Measurements from ENCODE around the gene LEKR1.
"Not testable (repeated sequence)": the region's sequence is repeated elsewhere in the genome, so short reads cannot be mapped to it uniquely, and the experiment has no call there.

Gene LEKR1

DNA sequence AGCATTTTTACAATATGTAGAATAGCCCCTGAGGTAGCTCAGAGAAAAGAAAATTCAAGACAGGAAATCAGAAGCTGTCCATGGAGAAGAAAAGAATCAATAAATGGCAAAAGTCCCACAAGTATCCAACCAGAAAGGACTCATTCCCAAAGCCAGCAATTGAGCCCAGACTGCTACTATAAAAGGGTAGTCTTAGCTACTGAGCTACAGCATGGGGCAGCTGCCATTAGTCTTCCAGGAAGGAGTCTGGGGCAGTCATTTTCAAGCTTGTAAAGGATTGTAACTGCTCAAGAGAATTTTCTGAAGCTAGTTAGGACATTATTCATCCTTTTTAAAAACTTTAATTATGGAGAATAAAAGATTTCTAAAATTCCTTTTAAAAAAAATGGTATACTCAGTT is 10.5 kb downstream of the LEKR1 start:
- DNase-seq (ENCODE audit: low read depth) = no peak

DNA sequence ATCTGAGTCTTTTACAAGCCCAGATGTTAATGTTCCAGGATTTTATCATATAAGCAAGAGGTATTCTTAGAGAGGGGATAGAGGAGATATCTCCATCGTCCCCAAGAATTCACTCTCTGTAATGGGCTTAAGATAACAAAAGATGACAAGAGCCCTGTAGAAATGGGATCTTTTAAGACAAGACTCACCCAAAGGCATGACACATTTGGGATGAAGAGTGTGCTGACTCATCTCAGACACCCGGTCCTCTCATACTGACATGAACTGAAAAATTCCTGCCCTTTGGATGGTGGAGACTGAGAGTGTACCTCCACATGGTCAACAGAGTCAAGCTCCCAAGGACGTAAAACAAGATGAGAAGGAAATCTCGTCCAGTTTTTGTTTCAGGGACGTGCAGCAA is 11.0 kb downstream of the LEKR1 start:
- peak; percentile 88 for DNase-seq (ENCODE audit: low read depth)

DNA sequence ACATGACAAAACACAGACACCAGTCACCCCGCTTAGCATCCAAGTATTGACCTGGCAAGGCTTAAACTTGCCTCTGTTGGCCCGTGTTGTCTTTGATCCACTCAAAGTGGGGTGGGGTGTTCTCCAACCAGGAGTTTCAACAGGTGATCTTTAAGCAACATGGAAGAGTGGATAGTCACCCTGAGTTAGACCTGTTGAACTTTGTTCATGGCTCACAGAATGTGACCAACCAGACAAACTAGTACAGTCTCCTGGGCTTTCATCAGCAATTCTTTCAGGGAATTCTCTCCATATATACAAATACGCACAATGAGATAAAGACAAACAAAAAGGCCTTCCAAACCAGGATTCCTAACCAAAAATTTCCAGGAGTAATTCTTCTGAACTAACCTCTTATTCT is 11.9 kb downstream of the LEKR1 start:
- no peak for DNase-seq (ENCODE audit: low read depth)

DNA sequence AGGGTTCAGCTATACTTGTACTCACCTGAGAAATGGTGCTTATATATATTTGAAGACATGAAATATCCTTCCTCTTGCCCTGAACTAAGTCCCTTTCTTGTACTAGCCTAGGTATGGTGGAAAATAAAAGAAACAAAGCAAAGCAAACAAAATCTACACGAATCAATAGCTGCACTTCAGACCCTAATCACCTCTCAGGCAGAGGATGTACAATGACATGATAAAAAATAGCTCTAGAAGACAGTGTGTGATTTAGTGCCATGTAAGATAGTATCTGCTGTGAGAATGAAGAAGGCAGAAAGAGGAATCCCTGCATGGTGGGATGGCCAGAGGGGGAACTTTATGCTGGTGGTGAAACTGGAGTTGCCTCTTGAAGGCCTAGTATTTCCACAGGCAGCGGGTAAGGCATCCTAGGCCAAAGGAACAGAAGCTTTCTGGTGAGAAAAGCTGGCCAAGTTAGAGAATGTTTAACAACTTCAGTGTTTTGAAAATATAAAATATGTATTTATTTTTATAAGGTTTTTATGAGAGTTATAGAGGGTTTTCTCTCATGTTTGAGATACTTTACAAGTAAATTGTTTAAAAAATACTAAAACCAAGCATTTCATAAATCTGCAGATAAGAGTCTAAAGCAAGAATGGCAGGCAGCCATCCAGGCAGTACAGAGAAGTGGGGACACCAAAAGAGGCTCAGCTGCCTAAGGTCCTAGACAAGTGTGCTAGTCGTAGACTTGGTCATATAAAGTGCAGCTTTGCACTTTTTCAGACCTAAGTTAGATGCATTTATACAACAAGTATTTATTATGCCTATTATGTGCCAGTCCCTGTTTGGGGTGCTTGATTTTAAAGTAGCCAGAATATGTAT is 14.9 kb downstream of the LEKR1 start:
- DNase-seq (ENCODE audit: low read depth) = peak; percentile 36

DNA sequence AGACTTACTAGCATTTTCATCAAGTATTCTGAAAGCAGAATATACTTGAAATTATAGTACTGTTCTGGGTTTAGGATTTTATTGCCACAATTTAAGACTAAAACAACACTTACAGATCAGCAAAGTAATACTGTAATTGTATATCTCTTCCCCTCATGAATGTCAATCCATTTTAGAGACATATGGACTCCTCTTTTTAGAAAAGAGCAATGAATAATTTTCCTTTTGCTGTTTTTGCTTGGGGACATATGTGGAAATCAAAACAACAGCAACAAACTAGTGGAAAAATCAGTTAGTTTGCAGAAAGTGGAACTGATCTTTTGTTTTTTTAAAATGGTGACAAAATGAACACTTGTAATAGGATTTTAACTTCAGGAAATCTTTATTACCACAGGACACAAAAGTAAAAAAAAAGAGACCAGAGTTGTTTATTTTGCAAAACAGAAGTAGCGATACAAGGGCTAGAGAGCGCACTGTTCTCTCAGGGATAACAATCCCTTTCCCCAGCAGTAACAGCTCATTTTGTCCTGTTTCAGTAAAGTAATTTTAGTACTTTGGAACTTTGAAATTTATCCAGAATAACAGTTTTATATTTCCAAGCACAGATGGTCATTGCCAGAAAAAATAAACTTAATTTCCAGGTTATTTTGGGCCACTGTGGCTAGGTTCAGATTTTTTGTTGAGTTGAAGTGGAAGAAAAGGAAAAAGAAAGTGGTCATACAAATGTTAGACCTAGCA is 17.1 kb downstream of the LEKR1 start:
- peak; percentile 20 for DNase-seq (ENCODE audit: low read depth)

DNA sequence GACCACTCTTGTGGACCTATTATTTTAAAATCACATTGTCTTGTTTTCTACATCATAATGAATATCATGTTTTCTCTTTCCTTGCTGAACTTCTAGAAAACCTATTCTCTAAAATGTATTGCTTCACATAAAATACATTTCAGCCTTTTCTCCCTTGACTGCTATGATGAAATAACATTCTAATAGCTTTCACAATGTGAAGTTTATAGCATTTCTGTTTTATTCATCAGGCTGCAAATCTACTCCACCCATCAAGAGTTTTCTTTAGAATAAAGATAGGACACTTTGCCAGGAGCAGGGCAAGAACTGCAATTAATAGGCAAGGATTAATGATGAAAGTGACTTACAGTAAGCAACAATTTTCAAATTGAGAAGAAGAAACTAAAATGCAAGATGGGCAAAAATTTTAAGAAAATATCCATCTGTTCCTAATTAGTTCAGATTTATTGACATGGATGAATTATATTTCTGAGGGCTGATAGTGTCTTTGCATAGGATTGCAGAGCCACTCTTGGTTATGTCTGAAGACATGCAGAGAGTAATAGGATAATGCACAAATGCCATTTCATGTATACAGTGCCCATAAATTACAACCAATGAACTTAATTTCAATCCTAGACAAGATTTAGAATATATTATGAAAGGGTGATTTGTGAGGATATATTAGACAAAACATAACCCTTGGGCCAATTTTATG is 21.7 kb downstream of the LEKR1 start:
- DNase-seq (ENCODE audit: low read depth) = peak; percentile 15

DNA sequence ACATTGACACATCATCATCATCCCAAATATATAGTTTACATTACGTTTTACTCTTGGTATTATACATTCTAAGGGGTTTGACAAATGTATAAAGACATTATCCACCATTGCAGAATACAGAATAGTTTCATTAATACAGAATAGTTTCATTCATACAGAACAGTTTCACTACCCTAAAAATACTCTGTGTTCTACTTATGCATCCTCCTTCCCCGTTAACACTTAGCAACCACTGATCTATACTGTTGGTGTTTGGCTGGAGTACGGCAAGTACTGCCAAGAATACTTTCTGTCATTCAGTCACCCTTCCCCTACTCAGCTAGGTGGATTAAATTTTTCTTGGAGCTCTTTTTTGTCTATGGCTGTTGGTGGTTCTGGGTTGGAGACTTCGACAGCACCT is 33.4 kb downstream of the LEKR1 start:
- DNase-seq (ENCODE audit: low read depth) = no peak

DNA sequence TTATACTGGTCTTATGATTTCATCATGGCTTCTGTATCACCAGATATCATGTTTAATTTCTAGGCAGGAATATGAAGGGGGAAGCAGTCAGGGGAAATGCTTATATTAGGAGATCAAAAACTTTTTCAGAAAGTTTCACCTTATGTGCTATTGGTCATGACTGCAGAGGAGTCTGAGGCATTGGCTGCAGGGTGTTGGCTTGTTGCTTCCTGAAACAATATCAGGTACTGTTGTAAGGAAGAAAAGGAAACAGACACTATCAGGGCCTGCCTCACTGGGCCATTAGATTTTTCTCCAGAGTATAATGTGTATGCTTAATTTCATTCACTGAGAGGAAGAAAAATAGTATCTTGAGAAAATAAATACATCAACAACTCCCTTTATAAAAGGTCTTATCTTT is 34.7 kb downstream of the LEKR1 start:
- DNase-seq (ENCODE audit: low read depth) = no peak

DNA sequence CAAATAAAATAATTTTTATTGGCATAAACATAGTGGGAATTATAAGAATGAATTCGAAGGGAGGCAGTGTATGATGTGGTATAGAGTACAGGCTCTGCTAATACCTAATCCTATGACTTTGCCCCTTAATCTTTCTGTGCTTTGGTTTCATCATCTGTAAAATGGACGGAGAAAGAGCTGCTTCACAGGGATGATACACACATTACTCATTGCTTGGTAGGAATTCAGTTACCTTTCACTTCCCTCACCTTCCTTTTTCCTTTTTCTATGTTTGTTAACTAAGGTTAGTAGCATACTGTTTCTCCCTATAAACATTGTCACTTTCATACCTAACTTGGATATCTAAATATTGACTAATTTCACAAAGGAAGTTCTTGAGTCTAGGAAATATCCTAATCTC is 36.2 kb downstream of the LEKR1 start:
- no peak for DNase-seq (ENCODE audit: low read depth)

DNA sequence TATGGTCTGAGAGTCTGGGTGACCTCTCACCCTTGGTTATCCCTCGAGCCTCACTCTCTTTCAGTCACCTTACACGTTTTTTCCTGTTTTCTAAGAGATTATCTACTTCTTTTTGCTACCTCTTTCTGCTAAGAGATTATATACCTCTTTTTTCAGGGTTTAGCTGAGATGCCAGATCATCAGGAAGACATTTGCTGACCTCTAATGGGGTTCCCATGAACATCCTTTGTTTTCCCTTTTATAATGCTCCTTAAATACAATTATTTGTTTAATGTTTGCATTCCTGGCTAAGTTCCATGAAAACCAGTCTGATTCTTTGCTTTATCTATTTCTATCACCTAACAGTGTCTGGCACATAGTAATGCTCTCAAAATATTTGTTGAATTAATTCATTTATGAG is 39.6 kb downstream of the LEKR1 start:
- peak; percentile 57 for DNase-seq (ENCODE audit: low read depth)

DNA sequence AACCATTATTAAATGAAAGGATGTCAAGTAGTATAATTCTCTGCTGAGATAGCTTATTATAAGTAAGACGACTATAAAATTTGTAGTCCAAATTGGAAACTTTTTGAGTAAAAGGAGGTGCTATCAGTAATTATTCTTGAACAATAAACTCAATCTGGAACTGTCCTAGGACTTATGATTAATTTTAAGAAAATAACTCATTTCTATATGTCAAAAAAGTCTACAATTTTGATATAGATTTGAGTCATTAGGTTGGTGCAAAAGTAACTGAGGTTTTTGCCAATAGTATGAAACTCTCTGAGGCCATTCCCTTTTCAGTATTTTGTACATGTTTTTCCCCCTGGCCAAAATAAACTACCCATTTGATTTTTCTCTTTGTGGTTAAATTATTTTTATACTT is 41.0 kb downstream of the LEKR1 start:
- DNase-seq (ENCODE audit: low read depth) = no peak

DNA sequence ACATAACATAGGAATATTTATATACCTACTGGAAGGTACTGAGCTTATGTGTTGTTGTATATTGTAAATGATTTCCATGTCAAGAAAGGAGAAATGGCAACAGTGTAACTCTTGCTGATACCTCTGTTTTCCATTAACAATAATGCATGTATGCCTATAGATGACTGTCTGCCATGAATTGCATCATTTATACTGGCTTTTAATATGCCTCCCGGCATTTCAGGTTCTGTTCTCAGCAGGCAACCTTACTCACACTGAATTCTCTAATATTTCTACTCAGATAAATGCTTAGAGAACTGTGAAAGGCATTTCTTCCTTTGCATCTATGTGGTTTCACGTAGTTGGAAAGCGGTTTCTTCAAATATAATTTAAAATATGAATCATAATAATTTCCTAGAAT is 41.8 kb downstream of the LEKR1 start:
- no peak for DNase-seq (ENCODE audit: low read depth)

DNA sequence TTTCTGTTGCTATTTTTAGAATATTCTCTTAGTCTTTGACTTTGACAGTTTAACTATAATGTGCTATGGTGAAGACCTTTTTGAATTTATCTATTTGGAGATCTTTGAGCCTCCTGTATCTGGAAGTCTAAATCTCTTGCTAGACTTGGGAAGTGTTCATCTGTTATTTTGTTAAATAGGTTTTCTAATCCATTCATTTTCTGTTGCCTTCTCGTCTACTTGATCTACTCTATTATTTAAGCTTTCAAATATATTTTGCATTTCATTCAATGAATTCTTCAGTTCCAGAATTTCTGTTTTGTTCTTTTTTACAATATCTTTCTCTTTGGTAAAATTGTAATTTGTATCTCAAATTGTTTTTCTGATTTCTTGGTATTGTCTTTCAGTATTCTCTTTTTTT is 47.8 kb downstream of the LEKR1 start:
- no peak for DNase-seq (ENCODE audit: low read depth)

DNA sequence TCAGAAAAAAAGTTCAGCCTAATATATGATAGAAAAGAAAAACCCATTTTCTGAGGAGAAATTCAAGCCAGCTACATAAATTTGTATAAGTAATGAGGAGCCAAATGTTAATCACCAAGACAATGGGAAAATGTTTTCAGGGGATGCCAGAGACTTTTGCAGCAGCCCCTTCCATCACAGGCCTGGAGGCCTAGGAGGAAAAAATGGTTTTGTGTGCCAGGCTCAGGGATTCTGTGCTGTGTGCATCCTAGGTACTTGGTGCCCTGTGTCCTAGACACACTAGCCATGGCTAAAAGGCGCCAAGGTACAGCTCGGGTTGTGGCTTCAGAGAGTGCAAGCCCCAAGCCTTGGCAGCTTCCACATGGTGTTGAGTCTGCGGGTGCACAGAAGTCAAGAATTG is 53.3 kb downstream of the LEKR1 start:
- not testable (repeated sequence) for DNase-seq (ENCODE audit: low read depth)

DNA sequence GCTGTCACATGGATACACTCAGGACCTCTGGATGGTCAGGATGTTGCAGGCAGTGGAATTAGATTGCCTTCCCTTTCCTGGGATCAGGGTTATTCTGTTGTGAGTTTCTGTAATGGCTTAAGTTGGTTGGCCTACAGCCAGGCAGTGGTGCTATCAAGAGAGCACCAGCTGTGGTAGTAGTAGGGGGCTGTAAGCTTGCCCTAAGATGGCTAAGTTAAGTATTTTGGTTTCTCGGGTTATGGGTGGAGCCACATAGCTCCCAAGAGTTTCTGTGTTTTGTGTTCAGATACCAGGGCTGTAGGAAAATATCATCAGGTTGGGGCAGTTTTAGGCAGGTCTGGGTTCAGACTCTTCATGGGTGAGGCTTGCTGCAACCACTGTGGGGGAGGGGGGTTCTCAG is 59.6 kb downstream of the LEKR1 start:
- DNase-seq (ENCODE audit: low read depth) = no peak

DNA sequence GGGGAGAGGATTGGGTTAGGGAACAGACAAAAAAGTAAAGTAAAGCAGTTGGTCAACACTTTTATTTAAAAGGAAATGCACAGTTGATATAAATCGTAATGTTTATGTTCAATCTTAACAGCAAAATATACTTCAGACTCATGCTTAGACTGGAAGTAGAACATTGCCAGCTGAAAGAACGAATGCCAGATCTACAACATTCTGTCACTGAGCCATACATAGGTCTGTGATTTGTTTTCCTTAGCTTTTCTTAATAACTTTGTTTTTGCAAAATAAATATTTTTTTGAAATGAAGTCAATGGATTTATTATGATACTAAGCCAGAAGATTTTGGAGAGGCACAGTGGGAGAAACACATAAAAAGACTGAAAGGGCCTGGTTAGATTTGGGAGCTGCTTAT is 62.0 kb downstream of the LEKR1 start:
- no peak for DNase-seq (ENCODE audit: low read depth)

DNA sequence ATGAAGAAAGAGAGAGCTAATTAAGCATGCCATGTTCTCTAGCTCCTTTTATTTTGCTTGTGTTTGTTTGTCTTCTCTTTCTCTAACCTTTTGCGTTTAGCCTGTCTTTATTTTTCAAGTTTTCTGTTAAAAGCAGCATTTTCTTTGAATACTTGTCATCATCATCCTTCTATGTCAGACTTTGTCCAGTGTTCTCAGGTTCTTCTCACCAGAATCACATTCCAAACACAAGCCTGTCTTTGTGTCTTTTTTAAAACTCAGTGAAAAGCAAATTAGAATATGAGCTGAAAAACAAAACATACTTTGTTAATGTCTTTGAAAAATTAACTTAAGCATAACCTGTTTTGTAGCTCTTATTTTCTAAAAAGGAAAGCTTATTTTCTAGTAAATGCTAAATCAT is 62.4 kb downstream of the LEKR1 start:
- DNase-seq (ENCODE audit: low read depth) = no peak

DNA sequence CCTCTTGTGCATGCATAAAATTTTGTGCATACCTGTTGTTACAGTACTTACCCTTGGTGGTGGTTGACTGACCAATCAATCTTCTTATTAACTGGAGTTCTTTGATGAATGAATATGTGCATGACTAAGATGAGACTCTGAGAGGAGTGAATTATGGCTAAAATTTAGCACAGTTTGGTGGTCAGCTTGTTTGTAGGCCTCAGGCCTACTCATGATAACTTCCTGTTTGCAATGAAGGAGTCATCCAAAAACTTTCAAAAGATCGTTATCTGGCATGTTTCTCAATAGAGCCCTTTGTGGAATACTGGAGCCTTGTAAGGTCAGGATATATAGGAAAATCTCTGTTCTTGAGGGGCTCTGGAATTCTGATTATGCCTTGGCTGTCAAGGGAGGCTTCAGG is 66.5 kb downstream of the LEKR1 start:
- DNase-seq (ENCODE audit: low read depth) = peak; percentile 90

DNA sequence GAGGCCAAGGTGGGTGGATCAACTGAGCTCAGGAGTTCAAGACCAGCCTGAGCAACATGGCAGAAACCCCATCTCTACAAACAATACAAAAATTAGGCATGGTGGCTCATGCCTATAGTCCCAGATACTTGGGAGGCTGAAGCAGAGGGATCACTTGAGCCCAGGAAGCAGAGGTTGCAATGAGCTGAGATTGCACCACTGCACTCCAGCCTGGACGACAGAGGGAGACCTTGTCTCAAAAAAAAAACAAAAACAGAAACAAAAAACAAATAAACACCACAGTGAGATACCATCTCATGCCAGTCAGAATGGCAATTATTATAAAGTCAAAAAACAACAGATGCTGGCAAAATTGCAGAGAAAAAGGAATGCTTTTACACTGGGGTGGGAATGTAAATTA is 69.2 kb downstream of the LEKR1 start:
- not testable (repeated sequence) for DNase-seq (ENCODE audit: low read depth)

DNA sequence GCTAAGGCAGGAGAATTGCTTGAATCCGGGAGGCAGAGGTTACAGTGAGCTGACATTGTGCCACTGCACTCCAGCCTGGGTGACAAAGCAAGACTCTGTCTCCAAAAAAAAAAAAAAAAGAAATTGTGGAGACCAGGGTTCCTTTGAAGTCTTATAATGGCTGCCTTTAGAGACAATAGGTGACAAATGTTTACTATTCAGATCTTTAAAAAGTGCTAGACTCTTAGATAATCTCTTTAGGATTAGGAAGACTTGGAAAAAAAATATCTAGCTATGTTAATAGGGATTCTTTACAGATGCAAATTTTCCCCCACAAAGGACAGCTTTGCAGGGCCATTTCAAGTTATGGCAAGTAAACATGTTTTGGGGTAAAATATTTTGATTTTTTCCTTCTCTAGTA is 71.7 kb downstream of the LEKR1 start:
- DNase-seq (ENCODE audit: low read depth) = not testable (repeated sequence)

DNA sequence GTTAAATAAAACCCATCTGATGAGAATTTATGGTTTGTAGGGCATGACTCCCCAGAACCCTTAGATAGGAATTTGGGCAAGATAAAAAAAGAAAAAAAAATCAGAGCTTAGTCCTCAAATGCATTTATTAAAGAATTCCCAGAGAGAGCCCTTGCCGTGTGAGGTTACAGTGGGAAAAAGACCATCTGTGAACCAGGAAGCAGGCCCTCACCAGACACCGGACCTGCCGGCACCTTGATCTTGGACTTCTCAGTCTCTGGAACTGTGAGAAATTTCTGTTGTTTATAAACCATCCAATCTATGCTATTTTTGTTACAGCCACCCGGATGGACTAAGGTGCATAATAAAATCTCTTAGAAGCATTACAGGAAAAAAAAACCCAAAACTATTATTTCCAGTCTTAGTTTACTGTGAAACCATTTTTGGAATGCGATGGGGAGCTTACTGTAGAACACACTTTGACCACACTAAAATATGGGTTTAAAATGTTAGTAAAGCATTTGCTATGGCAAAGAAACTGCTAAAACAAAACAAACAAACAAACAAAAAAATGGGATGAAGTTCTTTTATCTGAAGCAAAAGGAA is 72.2 kb downstream of the LEKR1 start:
- DNase-seq (ENCODE audit: low read depth) = peak; percentile 57

DNA sequence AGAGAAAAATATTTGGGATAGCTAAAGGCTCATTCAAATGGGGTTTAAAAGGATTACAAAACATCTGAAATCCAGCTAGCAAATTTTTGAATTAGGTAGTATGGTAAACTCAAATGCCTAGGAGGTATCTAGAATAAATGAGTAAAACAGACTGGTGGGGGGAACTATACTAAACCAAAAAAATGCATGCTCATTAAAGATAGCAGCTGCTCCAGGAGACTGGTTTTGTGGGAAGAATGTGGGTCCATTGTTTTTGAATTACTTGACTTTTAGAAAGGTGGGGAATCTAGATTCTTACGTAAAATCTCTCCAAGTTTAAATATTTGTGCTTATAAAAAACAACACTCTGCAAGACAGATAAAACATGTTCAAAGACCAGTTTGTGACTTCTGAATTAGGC is 73.8 kb downstream of the LEKR1 start:
- DNase-seq (ENCODE audit: low read depth) = peak; percentile 73

DNA sequence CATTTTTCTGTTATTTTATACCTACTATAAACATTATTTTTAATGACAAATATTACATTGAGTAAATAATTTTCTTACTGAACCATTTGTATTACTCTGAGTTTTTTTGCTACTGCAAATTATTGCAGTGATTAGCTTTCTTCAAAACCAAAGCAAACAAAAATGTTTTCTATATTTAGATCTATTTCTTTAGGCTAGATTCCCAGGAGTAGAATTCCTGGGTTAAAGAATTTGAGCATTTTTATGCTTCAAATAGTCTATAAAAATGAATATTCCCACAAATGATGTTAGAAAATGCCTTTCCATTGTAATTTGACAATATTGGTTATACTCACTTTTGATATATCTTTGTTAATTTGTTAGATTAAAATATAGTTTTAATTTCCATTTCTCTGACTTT is 76.8 kb downstream of the LEKR1 start:
- peak; percentile 58 for DNase-seq (ENCODE audit: low read depth)
